Erythroblast (primary cell): ENCODE measurements around the gene CYP26B1.

Experiments used
- DNase-seq, 2 experiments: peaks; one replicate each; lab custom pipeline; 2025; lab: John Stamatoyannopoulos, UW
- GATA1 ChIP-seq: IDR thresholded peaks from 2 replicates; pipeline ENCODE4 v1.6.1; 2011; ENCODE audit warnings: low read depth, mild to moderate bottlenecking, control low read depth, low read length, moderate library complexity
- POLR2A ChIP-seq: IDR thresholded peaks from 2 replicates; pipeline ENCODE4 v1.6.1; 2011; ENCODE audit warnings: mild to moderate bottlenecking, low read length

Gene CYP26B1

DNA sequence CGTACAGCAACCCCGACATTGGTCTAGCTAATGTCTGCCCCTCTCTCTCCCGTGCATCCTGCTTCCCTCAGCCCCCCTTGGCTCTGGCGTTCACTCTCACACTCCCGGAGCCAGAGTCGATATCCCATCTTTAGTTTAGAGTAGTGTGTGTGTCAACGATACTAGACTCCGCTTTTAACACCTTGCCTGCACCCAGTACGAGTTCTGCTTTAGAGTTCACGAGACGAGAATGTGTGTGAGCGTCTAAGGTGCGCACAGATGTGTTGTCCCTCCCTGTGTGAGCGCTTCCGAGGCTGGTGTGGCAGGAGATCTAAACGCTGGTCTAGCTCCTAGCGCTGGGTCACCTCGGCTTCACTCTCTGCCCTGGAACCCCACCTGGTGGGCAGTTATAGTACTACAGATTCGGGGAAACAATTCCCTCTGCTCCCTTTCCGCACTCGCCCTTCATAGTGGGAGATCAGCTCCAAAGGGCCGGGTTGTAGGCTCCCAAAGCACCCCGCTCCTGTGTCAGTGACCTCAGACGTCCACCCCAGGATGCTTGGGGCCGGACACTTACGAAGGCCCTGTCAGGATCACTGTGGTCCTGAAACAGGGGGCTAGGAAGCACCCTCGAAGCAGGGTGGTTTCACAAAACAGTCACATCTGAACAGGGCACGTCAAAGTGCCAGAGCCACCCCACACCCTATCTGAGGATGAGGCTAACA lies 2.6 kb upstream of the CYP26B1 start:
- peak; percentile 62 to 77 for DNase-seq
- TF ChIP-seq GATA1 (no peak), POLR2A (no peak)

DNA sequence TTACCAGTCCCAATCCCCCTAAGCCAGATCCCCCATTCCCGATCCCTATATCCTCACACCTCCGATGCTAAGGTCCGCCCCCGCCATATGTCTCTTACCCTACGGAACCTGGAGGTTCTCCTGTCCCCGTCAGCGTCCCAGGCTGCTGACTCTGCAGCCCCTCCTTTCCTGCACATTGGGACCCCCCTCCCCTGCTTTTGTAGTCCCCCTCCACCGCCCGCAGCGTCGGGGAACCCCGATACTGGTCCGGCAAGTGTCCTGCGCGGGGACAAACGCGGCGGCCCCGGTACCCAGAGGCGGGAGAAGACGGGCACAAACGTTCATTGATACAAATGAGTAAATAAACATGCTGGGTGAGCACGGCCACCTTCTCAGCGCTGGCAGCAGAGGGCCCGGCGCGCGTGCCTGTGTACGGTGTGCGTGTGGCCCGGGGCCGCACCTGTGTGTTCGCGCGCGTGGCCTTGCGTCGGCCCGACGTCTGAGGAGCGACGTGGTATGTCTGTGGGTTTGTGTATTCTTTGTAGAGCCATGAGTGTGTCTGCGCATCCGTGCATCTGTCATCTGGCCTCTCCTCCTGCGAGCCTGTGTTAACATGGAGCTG lies 2.0 kb upstream of the CYP26B1 start:
- TF ChIP-seq POLR2A = no peak
- no peak for TF ChIP-seq GATA1
- DNase-seq = no peak

DNA sequence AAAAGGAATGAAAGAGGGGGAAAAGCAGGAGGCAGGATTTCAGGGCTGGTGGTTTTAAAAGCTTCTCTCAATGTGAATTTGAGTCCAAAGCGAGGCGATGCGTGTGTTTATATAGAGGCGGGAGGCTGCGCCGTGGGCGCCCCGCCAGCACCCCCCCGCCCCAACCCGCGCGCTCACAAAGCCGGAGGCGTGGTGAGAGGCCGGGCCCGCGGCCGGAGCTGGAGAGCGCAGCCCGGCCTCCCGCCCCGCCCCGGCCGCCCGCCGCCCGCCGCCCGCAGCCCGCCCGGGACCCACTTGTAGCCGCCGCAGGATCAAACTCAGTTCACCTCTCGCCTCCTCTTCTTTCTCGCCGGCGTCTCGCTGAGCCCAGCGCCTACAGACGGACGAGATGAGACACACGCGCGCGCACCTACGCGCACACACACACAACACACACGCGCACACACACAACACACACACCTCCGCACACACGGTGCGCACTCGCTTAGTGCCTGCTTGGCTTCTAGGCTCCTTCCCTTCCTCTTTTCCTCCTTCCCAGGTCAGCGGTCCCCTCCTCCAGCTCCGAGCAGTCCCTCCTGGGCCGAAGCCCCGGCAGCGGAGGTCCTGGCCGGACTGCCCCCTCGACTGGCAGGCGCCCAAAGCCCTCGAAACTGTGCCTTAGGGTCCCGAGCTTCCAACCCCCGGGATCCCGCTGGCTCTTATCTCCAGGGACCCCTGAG lies 1.3 kb upstream of the CYP26B1 start:
- DNase-seq = peak; percentile 34 to 38
- TF ChIP-seq POLR2A (no peak), GATA1 (no peak)

DNA sequence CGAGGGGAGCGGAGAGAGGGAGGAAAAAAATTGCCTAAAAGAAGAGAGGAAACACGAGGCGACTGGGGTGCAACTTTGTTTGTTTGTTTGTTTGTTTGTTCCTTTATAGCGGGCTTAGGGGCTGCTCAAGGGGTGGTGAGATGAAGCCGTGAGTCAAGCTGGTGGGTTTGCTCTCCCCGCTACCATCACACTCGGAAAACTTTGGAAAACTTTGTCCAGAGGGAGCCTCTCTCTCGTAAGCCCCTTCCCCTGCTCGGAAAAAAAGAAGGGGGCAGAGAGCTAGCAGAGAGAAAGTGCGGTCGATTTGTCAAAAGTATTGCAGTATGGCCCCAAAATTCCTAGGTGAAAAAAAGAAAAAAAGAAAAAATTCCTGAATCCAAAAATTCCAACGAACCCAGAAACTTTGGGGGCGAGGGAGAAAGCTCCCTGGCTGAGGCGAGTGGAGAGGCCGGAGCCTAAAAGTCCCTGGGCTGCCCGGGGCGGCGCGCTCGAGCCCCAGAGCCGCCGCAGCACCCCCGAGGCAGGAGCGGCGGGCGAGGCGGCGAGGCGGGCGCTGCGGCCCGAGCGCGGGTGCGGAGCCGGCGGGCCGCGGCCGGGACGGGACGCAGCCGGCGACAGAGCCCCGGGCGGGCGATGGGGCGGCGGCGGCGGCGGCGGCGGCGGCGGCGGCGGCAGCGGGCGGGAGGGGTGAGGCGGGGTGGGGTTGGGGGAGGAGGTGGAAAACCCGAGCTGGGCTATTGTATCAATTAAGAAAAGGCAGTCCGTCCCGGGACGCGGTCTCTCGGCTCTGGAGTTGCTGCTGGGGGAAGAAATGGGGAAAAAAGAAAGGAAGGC lies 558 bp upstream of the CYP26B1 start:
- TF ChIP-seq GATA1 (no peak), POLR2A (no peak)
- peak in 1 of 2 experiments; percentile 24 for DNase-seq

DNA sequence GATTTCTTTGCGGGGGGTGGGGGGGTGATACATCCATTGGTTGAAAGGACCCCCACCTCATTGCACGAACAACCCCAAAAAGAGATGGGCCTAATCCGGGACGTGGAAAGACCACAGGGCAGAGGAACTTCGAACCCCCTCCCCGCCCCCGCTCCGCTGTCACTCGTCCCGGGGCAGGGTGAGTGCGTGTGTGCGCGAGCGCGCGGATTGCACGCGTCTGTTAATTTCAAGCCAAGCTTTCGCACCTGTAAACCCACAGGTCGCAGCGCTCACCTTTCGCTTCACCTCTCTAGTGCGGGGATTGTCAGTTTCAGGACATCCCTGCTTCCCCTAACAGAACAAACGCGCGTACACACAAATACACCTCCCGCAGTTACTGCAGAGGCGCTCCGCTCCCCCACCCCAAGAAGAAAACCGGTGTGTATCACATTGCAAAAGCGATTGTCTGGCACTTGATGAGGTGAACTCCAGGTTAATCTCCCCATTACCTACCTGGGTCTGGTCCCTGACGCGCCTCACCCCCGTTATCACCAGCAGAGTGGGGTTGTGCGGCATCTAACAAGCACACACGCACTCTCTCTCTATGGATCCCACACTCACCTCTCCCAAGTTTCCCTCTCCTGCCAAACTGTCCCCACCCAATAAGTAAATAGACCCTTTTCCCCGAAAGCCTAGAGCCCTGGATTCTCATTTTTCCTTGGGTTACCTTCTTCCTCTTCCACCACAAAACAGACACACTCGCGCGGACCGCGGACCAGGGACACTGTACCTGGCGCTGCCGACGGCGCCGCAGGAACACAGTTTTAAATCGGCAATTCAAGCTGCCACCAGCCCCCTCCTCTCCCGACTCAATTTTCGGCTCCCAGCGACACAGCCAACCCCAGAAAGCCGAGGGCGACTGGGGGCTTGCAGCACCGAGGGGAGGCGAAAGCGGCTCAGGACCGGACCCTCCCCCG lies 1.0 kb downstream of the CYP26B1 start:
- DNase-seq = no peak
- TF ChIP-seq POLR2A (no peak), GATA1 (no peak)

DNA sequence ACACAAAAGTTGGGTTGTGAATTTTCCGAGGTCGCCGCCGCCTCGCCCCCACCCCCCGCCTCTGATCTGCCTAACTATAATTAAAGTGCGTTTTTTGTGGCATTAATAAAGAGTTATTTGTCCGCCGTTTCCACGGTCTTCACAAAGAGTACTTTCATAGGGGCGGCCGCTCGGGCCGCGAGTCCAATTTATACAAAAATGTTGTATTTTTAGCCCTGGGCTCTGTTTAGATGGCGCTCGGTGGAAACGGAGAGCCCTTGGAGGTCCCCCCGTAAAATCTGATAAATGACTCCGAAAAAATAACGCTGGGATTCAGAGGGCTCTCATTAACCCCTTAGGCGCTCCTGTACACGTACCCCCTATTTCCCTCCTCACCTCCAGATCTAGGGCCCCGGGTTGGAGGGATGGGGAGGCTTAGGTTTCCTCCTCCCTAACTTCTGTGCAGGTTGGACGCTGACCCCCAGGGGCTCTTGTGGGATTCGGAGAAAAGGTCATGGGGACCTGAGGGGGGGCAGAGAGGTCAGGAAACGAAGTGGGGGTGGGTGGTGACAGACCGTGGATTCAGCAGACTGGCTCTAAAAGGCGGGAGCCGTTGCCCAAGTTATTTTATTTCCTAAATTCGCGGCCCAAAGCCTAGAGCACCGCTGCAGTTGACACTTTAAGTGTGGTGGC lies 1.9 kb downstream of the CYP26B1 start:
- no peak for DNase-seq
- TF ChIP-seq POLR2A = no peak
- TF ChIP-seq GATA1 = no peak

DNA sequence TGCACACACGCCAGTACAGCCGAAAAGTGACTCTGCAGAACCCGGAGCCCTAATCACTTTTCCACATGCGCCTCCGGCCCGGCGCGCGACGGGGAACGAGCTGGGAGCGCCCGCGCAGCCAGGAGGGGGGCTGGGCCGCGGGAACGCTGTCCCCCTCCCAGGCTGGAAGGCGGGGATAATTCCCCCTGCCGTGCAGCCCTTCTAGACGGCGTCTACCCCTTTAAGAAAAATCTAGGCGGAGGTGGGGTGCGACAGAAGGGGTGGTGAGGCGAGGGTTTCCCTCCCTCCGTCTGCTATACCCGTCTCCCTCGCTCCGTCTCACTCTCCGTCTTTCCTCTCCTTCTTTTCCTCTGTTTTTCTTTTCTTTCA lies 2.4 kb downstream of the CYP26B1 start:
- TF ChIP-seq GATA1 = no peak
- TF ChIP-seq POLR2A = no peak
- peak in 1 of 2 experiments; percentile 8 for DNase-seq

DNA sequence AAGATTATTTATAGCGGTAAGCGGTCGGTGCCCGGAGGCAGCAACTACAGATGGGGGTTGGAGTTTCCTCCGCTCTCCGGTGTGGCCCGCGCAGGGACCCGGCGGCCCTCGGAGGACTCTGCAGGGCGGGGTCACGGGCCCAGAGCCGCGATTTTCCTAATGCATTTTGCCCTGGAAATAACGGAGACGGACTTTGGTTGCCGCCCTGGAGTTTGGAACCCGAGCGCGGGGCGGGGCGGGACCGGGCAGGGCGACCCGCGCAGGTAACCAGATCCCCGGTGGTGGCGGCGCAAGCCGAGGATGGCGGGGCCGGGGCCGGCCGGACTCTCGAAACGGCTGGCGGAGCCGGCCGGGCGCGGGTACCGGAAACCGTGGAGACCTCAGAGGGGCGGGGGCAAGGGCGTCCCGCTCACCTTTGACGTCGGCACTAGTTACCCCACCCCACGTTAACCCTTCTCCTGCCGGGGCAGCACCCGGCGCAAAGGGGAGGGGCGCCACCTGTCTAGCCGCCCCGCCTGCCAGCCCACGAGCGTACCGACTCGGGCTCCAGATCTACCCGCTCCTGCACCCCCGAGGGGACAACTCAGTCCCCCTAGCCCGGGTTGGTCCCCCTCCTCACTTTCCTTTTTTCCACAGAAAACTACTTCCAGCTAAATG lies 2.9 kb downstream of the CYP26B1 start:
- no peak for TF ChIP-seq POLR2A
- no peak for TF ChIP-seq GATA1
- DNase-seq = no peak

DNA sequence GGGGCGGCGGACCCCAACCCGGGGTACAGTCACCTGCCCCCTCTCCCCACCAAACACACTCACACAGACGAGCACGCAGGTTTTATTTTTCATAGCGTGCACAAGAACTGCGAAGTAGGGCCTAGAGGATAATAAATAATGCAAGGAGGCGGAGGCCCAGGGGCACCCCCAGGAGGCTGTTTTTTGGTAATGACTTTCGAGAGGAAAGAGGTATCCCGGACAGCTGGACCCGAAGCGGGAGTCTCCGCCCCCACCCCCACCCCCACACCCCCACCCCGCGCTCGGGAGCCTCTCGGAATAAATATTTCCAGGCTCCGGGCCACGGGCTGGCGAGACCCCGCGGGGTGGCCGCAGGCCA lies 3.4 kb downstream of the CYP26B1 start:
- TF ChIP-seq POLR2A (no peak), GATA1 (no peak)

DNA sequence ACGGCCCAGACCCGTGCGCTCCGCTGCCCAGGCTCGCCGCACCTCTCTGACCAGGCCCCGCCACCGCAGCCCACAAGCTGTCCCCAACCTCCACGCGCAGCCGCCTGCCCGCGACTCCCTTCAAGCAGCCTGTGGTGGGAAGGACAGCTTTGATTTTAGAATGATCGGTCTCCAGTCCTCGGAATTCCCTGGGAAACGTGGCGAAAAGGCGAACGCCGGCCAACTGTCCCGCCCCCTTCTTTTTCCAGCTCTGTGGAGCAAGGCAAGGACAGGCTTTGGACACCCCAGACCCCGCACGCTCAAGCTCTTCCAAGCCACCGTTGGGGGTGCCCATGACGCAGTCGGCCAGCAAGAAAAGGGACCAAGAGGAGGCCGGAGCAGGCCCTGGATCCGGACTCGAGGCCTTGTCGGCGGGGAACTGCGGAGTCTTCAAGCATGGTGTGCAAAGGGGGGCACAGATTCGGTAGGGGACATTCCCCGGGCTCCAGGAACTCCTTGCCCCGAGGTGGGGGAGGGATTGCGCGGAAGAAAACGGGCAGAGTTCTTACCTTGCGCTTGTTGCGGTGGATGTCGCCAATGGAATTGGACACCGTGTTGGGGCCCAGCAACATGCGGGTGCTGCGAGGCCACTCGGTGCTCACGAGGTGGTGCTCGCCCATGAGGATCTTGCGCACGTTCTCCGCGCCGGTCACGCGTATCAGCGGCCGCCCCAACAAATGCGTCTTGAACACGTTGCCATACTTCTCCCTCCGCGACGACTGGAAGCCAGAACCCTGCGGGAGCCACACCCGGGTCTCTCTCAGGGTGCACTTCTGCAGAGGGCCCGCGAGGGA lies 4.0 kb downstream of the CYP26B1 start:
- TF ChIP-seq POLR2A (no peak), GATA1 (no peak)
- peak; percentile 6 to 29 for DNase-seq

More for the DNA sequence above, 3.4 kb downstream of the CYP26B1 start:
- no peak for DNase-seq
